Ascending aorta (tissue), 2 donors: ENCODE data around the gene SPTBN1. TPM values are rescaled to one million over a fixed set of nuclear protein-coding genes. Genes with fewer than 3 reads are reported as not detected.
A peak's percentile ranks its signal among the peaks of the same experiment; 100 is the strongest.

Source experiments
- DNase-seq, 2 donors: peaks; one replicate each; pipeline ENCODE4 v3.0.0-alpha.2; 2019; ENCODE audit warnings: low spot score in 2 of 2
- H3K27ac ChIP-seq, 2 donors: fragments of 200-600 bp; sonication (generic); one replicate each; pipeline ENCODE4 v1.5.1; 2016 to 2017; ENCODE audit warnings: mild to moderate bottlenecking in 1 of 2
- H3K27me3 ChIP-seq: fragments of 200-600 bp; sonication (generic); one replicate; pipeline ENCODE4 v1.5.1; 2017
- H3K36me3 ChIP-seq, 2 donors: fragments of 200-600 bp; sonication (generic); one replicate each; pipeline ENCODE4 v1.5.1; 2016
- H3K4me1 ChIP-seq, 2 donors: fragments of 200-600 bp; sonication (generic); one replicate each; pipeline ENCODE4 v1.5.1; 2016 to 2017; ENCODE audit warnings: mild to moderate bottlenecking in 1 of 2
- H3K4me3 ChIP-seq, 2 donors: fragments of 200-600 bp; sonication (generic); one replicate each; pipeline ENCODE4 v1.5.1; 2016 to 2017; ENCODE audit warnings: mild to moderate bottlenecking in 1 of 2
- H3K9me3 ChIP-seq, 2 donors: fragments of 200-600 bp; sonication (generic); one replicate each; pipeline ENCODE4 v1.5.1; 2016
- CTCF ChIP-seq, 3 experiments: fragments of 200-600 bp in 2 of 3; fragments of 450-650 bp in 1 of 3; sonication (generic) in 2 of 3; IDR thresholded peaks; one replicate each; pipeline ENCODE4 v1.5.1; 2016 to 2019; ENCODE audit warnings: antibody characterized with exemption in 3 of 3, mild to moderate bottlenecking in 1 of 3, moderate library complexity in 1 of 3
- intact Hi-C: fragments of 100-400 bp; cut with DNase I; formaldehyde crosslinking; loops from one replicate; pipeline ENCODE4 v1.15.1; 2023
- total RNA-seq: library from RNA; depleted of rRNA; stranded (reverse); fragments of >200 nt; gene quantifications from one replicate; pipeline ENCODE4 v1.1.0, GENCODE V29; 2016

Gene SPTBN1
- total RNA-seq, 1 donor from 2014 or later = 246 TPM

DNA sequence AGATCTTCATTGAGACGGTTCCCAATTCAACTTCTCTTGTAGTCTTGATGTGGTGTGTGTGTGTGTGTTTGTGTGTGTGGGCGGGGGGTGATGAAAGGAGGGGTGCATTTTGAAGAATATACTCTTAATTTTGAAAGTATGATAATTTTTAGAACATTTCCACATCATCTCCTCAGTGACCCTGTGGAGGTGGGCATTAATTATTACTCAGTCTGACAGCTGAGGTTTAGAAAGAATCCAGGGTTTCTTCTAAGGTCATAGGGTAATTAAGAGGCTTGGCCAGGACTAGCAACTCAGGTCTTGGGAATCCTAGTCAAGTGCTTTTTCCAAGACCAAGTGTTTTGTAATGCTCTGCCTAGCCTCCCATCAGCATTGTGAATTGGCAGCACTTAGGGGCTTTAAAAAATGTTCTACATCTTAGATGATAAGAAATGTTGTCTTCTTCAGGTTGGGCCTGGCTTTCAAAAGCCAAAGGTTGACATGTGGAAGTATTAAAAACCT, 100.5 kb downstream of the SPTBN1 start:
- H3K36me3 ChIP-seq = no peaks in the 10 kb centered on the region
- no peaks in the 10 kb centered on the region for H3K9me3 ChIP-seq
- peaks cover 4 to 26% of the 10 kb centered on the region in 2 donors for H3K4me1 ChIP-seq
- DNase-seq = no peak
- no peak overlapping the region for H3K4me3 ChIP-seq
- intact Hi-C loops = loop anchor here (5.0 kb wide), 2 partner anchors 34 to 99 kb away; partner anchors contain the start of gene SPTBN1
- TF ChIP-seq CTCF (IDR thresholded peaks at IDR 0.05) = no peak
- no peaks in the 10 kb centered on the region for H3K27me3 ChIP-seq
- H3K27ac ChIP-seq = peak overlapping the region; percentile 66 to 78

GRCh38 chr2:54557211-54557600, 101.1 kb downstream of the SPTBN1 start:
- no peaks in the 10 kb centered on the region for H3K27me3 ChIP-seq
- no peak for TF ChIP-seq CTCF (IDR thresholded peaks at IDR 0.05)
- H3K27ac ChIP-seq = peak overlapping the region; percentile 66 to 78
- no peak for DNase-seq
- intact Hi-C loops = loop anchor here (5.0 kb wide), 2 partner anchors 35 to 100 kb away; partner anchors contain the start of gene SPTBN1
- H3K4me3 ChIP-seq = peak overlapping the region; percentile 67 to 71
- peaks cover 4 to 26% of the 10 kb centered on the region in 2 donors for H3K4me1 ChIP-seq
- H3K9me3 ChIP-seq = no peaks in the 10 kb centered on the region
- no peaks in the 10 kb centered on the region for H3K36me3 ChIP-seq

- H3K9me3 ChIP-seq = no peaks in the 10 kb centered on the region
- peak overlapping the region; percentile 67 to 71 for H3K4me3 ChIP-seq
- intact Hi-C loops = loop anchor here (5.0 kb wide), 2 partner anchors 35 to 100 kb away; partner anchors contain the start of gene SPTBN1
- DNase-seq = peak in 1 of 2 donors; percentile 78
- H3K27ac ChIP-seq = peak overlapping the region; percentile 66 to 78
- TF ChIP-seq CTCF (IDR thresholded peaks at IDR 0.05) = peak in 1 of 3 experiments; percentile 17
- H3K4me1 ChIP-seq = peaks cover 4 to 26% of the 10 kb centered on the region in 2 donors
- no peaks in the 10 kb centered on the region for H3K36me3 ChIP-seq
- no peaks in the 10 kb centered on the region for H3K27me3 ChIP-seq
Measured at GRCh38 chr2:54557601-54558187, 101.6 kb downstream of the SPTBN1 start.

DNA sequence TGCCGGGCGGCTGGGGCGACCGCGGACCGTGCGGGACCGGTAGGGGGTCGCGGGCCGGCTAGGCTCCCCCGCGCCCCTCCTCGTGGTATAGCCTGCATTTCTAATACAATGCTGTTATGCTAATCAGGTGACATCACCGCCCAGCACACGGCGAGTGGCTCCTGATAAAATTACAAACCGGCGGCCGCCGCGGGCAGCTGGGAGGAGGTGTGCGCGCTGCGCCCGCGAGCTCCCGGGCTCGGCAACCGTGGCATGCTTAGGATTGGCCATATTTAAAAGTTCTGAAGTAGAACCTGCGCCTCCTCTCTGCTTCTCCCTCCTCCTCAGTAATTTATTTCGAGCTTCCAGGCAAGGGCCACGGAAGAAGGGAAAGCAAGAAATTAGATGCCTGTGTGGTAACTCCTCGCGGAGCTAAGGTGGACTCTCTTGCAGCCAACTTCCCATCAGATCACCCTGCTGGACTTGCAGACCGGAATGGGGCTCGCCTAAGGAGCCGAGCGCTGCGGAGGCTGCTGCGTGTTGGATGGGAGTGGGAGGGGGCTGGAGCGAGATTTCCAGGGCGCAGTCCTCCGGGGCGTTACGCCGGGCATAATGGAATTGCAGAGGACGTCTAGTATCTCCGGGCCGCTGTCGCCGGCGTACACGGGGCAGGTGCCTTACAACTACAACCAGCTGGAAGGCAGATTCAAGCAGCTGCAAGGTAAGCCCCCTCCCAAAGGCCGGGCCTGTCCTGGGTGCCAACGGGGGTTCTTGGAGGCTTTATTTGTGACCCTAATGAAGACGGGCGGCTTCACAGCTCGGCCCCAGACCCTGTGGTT, 102.3 kb downstream of the SPTBN1 start:
- peak overlapping the region; percentile 77 to 78 for H3K27ac ChIP-seq
- H3K9me3 ChIP-seq = no peaks in the 10 kb centered on the region
- intact Hi-C loops = loop anchor here (5.0 kb wide), 2 partner anchors 36 to 101 kb away; partner anchors contain the start of gene SPTBN1
- H3K27me3 ChIP-seq = no peaks in the 10 kb centered on the region
- peak overlapping the region; percentile 67 to 71 for H3K4me3 ChIP-seq
- DNase-seq = peak in 1 of 2 donors; percentile 82
- peaks cover 4 to 26% of the 10 kb centered on the region in 2 donors for H3K4me1 ChIP-seq
- H3K36me3 ChIP-seq = no peaks in the 10 kb centered on the region
- TF ChIP-seq CTCF (IDR thresholded peaks at IDR 0.05) = no peak

GRCh38 chr2:54559006-54559445, 102.9 kb downstream of the SPTBN1 start:
- Histone ChIP-seq H3K9me3 (no peaks in the 10 kb centered on the region), H3K4me3 (peak overlapping the region; percentile 67 to 71), H3K4me1 (peaks cover 4 to 26% of the 10 kb centered on the region in 2 donors), H3K36me3 (no peaks in the 10 kb centered on the region), H3K27ac (peak overlapping the region; percentile 74 to 77), H3K27me3 (no peaks in the 10 kb centered on the region)
- intact Hi-C loops = loop anchor here (5.0 kb wide), 2 partner anchors 37 to 102 kb away; partner anchors contain the start of gene SPTBN1
- no peak for DNase-seq
- TF ChIP-seq CTCF (IDR thresholded peaks at IDR 0.05) = no peak
